GM21526 (cell line): ENCODE results near the gene KRTCAP2.

Experiments
- ATAC-seq: cut with Tn5 transposase; IDR thresholded peaks from one replicate; pipeline ENCODE4 v1.9.1; 2021; ENCODE audit warnings: moderate library complexity; ENCODE audit not compliant: unreplicated experiment, low FRiP score

Gene KRTCAP2

DNA sequence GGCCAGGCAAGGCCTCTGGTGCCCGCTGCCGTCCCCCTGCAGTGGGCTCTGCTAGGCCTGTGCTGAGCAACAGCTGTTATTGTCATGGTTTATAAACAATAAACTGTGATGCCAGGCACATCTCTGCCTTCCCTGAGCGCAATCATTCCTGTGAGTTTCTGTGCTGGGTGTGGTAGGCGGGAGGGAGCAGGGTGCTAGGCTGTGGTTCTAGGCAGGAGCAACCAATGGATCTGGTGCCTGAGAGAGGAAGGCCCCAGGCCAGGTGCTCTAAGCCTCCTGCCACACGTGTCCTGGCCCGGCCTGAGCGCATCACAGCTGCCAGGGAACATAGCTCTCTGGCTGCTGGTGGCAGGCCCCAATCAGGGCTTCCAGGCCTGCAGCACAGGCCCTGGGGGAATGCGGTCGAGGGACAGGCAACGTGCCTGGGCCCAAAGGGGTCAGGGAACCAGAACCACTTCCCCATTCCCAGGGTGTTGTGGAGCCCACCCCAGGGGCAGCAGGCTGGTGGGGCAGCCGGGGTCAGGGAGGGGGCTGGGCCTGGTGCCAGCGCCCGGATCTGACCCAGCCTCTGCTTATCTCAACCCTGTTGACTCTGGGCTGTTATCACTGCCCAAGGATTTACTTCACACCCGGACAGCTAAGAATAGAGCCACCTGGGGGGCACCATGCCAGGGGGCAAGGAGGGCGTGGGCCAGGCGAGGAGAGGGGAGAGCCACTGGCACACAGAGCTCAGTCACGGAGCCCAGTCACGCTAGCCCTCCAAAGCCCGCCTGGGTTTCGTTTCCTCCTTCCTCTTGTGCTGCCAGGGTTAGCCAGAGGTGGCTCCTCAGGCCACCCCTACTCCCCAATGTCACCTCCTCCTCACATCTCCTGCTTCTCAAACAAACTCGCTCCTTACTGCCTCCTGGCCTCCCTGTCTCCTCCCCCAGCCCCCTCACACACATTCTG is 12.0 kb upstream of the KRTCAP2 start:
- peak; percentile 51 for ATAC-seq

DNA sequence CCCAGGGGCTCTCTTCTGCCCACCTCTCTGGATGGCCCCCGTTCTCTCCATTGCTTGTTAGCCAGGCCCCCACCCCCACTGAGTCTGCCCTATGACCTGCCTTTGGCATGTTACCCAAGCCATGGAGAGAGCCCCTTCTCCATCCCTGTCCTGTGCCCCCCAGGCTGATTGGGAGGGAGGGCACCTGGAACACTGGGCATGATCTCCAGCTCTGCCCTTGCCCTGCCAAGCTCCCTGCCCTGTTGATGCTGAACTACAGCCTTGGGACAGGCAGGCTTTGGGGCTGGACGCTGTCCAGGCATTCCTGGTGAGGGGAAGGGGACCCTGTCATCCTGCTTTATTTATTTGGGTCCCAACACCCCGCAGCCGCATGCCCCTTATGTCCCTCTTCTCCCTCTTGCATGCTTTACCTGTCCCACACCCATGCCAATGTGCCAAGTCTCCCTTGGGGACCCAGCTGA is 11.3 kb upstream of the KRTCAP2 start:
- no peak for ATAC-seq

DNA sequence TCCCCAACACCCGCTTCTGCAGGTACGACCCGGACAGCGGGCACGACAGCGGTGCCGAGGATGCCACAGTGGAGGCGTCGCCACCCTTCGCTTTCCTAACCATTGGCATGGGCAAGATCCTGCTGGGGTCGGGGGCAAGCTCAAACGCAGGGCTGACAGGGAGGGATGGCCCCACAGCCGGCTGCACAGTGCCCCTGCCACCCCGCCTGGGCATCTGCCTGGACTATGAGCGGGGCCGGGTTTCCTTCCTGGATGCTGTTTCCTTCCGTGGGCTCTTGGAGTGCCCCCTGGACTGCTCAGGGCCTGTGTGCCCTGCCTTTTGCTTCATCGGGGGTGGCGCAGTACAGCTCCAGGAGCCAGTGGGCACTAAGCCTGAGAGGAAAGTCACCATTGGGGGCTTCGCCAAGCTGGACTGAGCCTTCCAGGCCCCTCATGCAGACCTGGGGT is 10.7 kb upstream of the KRTCAP2 start:
- ATAC-seq, result no peak

DNA sequence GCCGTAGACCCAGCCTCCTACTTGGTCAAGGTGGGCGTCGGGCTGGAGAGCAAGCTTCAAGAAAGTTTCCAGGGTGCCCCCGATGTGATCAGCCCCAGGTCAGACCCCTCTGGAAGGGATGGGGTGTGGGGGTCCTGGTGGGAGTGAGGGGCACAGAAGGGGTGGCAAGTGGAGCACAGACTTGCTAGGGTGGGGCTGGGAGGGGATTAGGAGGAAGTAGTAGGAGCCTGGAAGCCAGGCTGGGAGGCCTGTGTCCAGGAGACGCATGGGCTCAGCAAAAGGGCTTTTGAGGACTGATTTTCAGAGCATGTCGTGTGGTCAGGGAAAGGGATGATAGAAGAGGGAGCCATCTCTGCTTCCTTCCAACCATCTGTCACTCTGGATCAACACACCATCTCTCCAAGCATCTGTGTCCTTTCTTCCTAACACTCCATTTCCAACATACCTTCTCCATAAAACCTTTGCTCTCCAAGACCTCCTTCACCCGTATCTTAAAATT is 9.0 kb upstream of the KRTCAP2 start:
- no peak for ATAC-seq

DNA sequence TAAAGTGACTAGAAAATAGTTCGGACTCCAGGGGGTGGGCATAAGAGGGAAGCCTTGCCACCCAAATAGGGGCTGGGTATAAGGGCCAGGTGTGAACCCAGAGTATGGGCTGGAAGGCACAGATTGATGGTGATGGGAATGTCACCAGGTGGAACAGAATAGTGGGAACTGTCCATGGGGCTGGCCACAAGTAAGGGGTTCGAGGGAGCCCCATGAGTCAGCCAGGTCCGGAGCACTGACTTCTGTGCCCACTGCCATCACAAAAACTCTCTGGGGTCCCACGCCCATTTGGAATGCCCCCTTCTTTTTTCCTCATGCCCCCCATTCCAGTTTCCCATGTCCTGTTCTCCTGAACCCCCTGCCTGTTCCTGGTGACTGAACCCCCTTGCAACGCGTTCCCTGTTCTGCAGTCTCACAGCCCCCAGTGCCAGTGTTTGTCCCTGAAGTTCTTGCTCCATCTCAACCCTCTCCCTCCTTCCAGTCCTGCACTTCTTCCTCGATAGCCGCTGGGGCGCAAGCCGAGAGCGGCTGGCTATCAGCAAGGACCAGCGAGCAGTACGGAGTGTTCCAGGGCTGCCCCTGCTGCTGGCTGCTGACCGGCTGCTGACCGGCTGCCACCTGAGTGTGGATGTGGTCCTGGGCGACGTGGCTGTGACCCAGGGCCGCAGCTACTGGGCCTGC is 8.4 kb upstream of the KRTCAP2 start:
- ATAC-seq, result no peak

DNA sequence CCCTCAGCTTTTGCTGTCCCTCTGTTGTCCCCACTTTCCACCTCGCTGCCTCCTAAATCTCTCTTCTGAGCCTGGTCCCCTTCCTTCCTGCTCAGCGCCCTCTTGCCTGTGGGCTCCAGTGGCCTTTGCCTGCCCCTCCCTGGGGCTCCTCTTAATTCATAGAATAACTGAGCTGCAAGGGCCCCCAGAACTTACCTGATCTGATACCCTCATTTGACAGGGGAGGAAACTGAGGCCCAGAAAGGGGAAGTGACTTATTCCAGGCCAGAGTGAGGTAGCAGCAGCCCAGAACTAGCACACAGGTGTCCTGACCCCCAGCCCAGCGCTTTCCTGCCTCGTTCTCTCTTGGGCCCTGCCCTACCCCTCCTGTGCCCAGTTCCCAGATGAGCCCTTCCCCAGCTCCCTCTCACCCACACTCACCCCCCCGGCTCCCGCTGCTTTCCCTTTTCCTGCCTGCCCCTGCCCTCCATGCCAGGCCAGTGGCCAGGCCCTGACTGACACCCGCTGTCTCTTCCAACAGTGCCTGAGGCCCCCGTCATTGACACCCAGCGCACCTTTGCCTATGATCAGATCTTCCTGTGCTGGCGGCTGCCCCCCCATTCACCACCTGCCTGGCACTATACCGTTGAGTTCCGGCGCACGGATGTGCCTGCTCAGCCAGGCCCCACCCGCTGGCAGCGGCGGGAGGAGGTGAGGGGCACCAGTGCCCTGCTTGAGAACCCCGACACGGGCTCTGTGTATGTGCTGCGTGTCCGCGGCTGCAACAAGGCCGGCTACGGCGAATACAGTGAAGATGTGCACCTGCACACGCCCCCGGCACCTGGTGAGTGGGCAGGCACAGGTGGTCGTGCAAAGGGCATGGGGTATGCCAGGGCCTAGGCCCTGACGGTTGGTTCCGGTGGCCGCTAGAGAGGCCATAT is 6.3 kb upstream of the KRTCAP2 start:
- ATAC-seq, result no peak

DNA sequence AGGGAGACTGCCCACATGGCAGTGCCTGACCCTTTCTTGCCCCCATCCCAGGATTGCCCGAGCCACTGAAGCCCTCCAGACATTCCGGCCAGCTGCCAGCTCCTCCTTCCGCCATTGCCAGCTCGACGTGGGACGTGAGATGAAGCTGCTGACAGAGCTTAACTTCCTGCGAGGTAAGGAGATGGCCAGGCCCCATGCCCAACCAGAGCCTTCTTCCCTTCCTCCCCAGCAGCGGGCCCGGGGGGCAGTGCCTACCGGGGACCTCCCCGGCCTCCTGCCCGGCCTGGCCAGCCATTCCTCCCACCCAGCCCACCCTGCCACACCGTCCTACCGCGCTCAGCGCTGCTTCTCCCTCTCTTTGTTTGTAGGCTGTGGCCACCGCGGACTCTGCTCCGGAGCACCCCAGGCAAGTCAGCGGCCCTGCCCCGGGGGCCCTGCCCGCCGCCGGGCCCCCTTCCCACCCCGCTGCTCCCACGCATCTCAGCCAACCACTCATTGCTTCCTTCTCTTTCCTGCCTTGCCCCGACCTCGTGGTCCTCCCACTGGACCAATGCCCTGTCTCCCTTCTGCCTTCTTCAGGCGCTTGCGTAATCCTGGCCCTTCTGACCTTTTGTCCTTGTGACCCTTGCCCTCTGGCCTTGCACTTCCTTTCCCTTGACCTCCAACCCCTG is 5.5 kb upstream of the KRTCAP2 start:
- no peak for ATAC-seq

DNA sequence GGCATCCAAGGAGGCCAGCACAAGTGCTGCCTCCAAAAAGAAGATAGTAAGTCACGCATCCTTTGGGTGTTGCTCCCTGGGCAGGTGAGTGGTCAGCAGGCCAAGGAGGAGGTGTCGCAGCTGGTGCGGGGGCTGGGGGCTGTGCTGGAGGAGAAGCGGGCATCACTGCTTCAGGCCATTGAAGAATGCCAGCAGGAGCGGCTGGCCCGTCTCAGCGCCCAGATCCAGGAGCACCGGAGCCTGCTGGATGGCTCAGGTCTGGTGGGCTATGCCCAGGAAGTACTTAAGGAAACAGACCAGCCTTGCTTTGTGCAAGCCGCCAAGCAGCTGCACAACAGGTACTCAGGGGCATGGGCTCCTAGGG is 4.8 kb upstream of the KRTCAP2 start:
- ATAC-seq, result no peak

DNA sequence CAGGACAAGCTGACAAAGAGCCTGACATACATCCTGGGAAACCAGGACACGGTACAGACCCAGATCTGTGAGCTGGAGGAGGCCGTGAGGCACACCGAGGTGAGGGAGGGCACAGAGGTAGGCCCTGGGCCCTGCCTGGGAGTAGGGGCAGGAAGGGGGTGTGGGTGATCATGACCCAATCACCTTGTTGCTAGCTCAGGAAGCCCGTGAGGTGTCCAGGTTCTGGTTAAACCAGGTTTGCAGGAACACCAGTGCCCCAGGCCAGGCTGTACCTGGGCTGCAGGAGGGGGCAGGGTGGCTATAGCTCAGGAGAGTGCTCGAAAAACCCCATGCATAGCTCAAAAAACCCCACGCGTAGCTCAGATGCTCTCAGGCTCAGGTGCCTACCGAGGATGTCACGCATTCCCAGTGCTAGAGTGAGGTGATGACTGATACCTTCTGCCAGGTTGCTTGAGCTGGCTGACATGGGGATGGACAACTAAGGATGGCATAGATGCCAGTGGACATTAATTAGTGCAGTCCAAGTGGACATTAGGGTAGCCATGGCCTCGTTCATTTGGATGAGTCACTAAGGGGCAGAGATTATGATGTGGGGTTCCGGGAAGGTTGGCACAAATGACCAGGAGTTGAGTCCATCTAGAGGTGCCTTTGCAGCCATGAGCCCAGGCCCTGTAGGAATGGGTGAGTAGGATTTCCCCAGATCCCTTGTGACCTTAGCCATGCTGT is 4.3 kb upstream of the KRTCAP2 start:
- no peak for ATAC-seq

DNA sequence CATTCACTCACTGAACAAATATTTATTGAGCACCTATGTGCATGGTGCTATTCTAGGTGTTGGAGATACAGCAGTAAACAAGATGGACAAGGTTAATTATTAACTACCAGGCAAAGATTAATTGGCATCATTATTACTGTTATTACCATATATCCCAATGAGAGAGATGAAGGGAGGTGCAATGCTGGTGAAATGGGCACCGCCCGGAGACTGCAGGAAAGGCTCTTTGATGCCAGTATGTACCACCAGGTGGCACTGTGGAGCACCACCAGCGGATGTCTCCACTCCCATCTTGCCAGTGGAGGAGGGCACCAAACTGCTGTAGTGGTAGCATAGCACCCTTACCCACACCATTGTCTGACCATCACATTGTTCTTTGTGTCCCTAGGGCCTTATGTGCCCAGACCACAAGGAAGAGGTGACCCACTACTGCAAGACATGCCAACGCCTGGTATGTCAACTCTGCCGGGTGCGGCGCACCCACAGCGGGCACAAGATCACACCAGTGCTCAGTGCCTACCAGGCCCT is 3.5 kb upstream of the KRTCAP2 start:
- ATAC-seq, result no peak

DNA sequence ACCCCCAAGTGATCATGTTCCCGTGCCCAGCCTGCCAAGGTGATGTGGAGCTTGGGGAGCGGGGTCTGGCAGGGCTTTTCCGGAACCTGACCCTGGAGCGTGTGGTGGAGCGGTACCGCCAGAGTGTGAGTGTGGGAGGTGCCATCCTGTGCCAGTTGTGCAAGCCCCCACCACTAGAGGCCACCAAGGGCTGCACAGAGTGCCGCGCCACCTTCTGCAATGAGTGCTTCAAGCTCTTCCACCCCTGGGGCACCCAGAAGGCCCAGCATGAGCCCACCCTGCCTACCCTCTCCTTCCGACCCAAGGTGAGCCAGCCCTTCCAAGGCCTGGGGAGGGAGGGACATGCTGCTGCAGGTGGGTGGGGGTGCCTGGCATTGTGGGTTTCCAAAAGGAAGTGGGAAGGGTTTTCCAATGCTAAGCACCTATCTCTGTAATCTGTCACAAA is 2.8 kb upstream of the KRTCAP2 start:
- ATAC-seq, result no peak

DNA sequence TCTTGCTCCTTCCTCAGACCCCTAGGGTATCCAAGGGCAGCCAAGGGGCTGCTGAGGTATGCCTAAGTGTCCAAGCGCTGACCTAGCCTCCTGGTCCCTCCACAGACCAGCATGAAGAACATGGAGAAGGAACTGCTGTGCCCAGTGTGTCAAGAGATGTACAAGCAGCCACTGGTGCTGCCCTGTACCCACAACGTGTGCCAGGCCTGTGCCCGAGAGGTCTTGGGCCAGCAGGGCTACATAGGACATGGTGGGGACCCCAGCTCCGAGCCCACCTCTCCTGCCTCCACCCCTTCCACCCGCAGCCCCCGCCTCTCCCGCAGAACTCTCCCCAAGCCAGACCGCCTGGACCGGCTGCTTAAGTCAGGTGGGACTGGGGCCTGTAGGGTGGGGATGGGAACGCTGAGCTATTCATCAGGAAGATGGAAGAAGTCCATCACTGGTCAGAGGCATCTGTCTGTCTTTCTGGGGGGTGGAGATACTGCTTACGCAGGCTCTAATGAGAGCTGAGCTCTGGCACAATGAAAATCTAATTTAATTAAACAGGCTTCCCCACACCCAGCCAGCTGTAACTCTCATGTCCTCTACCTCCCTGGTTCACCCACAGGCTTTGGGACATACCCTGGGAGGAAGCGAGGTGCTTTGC is 2.3 kb upstream of the KRTCAP2 start:
- no peak for ATAC-seq

DNA sequence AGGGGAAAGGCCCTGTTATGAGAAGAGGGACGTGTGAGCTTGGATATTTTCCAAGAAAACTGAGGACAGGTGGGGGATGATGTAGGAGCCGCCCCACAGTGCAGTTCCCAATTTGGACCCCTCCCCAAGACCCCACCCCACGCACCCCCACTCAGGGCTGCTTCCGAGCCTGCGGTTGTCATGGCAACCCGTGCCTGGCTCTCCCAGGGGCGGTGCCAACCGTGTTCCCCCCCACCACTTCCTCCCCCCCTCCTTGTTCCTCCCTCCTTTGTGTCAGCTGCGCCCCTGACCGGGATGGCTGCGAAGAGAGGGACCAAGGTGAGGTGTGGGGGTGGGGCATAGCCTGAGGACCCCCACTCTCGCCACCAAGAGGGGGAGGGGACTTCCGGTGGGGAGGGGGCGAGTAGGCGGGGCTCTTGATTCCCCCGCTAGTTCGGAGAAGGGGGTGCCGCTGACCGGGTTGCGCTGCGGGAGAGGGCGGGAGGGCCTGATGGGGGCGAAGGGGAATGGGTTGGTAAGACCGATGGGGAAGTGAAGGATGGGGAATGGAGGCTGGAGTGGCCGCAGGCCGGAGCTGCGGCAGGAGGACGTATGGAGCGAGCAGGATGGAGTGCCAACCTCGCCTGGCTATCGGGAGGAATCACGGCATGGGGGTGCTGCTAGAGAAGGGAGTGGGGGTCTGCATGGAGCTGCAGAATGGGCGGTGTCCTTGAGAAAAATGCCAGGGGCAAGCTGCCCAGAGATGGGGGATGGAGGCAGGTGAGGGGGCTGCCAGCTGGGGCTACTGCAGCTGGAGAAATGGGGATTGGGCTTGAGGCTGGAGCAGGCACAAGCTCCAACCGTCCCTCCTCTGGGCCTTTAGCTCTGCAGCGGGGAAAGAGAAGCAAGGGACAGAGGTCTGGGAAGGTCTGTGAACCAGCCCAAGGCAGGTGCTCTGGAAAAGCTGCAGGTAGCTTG is 1.5 kb upstream of the KRTCAP2 start:
- ATAC-seq, result no peak

DNA sequence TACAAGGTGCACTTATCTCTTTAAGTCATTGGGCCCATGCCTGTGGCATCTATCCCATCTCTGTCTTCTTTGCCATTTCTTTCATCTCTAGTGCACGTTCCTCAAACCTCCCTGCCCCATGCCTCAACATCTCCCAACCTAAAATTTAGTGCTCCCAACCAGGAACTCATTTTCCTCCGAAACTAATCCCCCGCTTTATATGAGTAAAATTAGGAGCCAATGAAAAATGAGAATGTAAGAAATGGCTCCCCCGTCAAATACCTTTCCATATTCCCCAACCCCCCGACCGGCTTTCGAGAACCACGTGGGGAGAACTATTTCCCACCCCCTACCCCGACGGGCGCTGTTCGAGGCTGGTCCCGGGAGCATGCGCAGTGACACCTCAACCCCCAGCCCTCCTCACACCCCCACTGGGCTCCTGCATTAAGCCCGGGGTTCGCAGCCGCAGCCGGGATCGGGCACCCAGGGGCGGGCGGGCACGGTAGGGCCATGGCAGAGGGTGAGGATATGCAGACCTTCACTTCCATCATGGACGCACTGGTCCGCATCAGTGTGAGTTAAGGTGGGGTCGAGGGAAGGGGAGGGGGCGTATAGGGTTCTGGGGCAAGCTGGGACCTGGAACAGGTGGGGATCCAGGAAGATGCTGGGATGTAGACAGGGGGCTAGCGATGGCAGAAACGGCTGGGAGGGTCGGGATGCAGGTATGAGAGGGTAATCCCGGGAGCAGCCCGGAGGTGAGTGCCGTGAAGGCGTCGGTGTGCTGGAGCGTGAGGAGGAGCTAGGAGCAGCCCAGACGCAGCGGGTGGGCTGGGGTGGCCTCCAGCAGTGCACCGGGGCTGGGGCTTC is 597 bp upstream of the KRTCAP2 start, which contains the start of gene TRIM46:
Gene TRIM46 (plus strand): TSS at position 372 of the 846 bp plus-strand sequence. CDS start 118 bp downstream, at position 490.
- no peak for ATAC-seq

DNA sequence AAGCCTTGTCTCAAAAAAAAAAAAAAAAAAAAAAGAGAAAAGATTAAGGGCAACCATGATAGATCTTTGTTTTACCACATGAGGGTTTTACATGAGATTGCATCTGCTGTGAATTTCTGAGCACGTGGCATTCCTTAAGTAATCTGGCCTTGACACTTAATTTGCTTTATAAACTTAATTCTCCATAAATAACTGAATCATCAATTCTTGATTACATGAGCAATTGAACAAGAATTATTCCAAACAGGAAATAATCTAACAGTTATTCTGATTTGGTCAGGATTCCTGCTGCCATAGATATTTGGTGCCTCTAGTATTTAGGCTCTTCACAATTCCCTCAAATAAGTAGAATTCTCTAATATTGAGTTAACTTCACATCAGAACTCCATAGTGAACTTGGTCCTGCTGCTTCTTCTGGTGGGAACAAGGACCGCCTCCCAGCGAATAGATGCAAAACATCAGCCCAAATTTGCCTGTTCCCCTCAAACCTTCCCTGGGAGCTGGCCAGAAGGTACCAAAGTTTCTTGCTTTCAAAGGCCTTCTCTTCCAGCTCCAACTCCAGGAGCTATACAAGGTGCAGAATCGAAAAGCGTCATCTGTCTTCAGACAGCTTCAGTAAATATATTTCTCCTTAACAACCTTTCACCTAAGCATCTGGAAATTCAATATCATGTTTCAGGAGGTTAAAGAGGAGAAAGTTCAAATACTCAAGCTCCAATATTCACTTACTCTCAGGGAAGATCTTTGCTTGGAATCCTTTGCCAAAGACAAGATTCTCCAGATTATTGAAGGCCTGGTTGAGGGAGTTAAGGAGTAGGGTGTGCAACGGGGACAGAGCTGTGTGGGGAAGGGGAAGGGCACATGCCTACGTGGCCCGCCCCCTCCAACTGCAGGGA is 1.0 kb downstream of the KRTCAP2 start:
- peak; percentile 13 for ATAC-seq
